HepG2 (cell line): ENCODE measurements around the gene LRRC51. TPM values are rescaled to one million over a fixed set of nuclear protein-coding genes. Genes with fewer than 3 reads are reported as not detected.

Experiments used
- ARID2 ChIP-seq: sonication (generic); formaldehyde crosslinking; IDR thresholded peaks from 2 replicates; pipeline ENCODE4 v1.8.1; 2022; ENCODE audit warnings: mild to moderate bottlenecking, missing genetic modification reagents, borderline replicate concordance
- ATF6 ChIP-seq: sonication (generic); formaldehyde crosslinking; conservative IDR thresholded peaks from 2 replicates; pipeline ENCODE4 v1.4.0; 2020; ENCODE audit warnings: missing genetic modification reagents
- HMGXB3 ChIP-seq: sonication (generic); formaldehyde crosslinking; IDR thresholded peaks from 2 replicates; pipeline ENCODE4 v1.4.0; 2020; ENCODE audit warnings: missing genetic modification reagents, borderline replicate concordance
- KAT7 ChIP-seq: IDR thresholded peaks from 2 replicates; pipeline ENCODE4 v1.6.1; 2018; ENCODE audit warnings: borderline replicate concordance, missing compliant biosample characterization
- KDM2A ChIP-seq: sonication (generic); formaldehyde crosslinking; IDR thresholded peaks from 2 replicates; pipeline ENCODE4 v1.4.0; 2020; ENCODE audit warnings: low read depth, missing genetic modification reagents, borderline replicate concordance
- KLF13 ChIP-seq: sonication (generic); formaldehyde crosslinking; IDR thresholded peaks from 2 replicates; pipeline ENCODE4 v1.4.0; 2020; ENCODE audit warnings: mild to moderate bottlenecking, missing genetic modification reagents
- MXI1 ChIP-seq: IDR thresholded peaks from 3 replicates; pipeline ENCODE4 v1.6.1; 2012; ENCODE audit warnings: low read depth, low read length, inconsistent platforms, borderline replicate concordance
- REPIN1 ChIP-seq: sonication (generic); formaldehyde crosslinking; IDR thresholded peaks from 2 replicates; pipeline ENCODE4 v1.8.0; 2022; ENCODE audit warnings: missing genetic modification reagents, low read depth, mild to moderate bottlenecking, borderline replicate concordance
- SATB2 ChIP-seq: sonication (generic); formaldehyde crosslinking; IDR thresholded peaks from 2 replicates; pipeline ENCODE4 v1.5.0; 2020; ENCODE audit warnings: missing genetic modification reagents
- TARDBP ChIP-seq: sonication (generic); formaldehyde crosslinking; IDR thresholded peaks from 2 replicates; pipeline ENCODE4 v1.8.0; 2022; ENCODE audit warnings: mild to moderate bottlenecking, missing genetic modification reagents
- TCF7L2 ChIP-seq: IDR thresholded peaks from 2 replicates; pipeline ENCODE4 v1.6.1; 2011; ENCODE audit warnings: mild to moderate bottlenecking, low read depth, low read length, moderate library complexity
- TFDP1 ChIP-seq: IDR thresholded peaks from 2 replicates; pipeline ENCODE4 v1.6.1; 2016; ENCODE audit warnings: missing compliant biosample characterization, missing genetic modification reagents, borderline replicate concordance
- ZNF253 ChIP-seq: sonication (generic); formaldehyde crosslinking; IDR thresholded peaks from 2 replicates; pipeline ENCODE4 v1.8.0; 2022; ENCODE audit warnings: mild to moderate bottlenecking, missing genetic modification reagents, borderline replicate concordance
- ZNF33A ChIP-seq: sonication (generic); formaldehyde crosslinking; IDR thresholded peaks from 2 replicates; pipeline ENCODE4 v1.5.1; 2020; ENCODE audit warnings: missing genetic modification reagents, mild to moderate bottlenecking, moderate library complexity, borderline replicate concordance
- polyA plus RNA-seq, 8 experiments: library from polyadenylated mRNA; depleted of rRNA in 3 of 8; stranded (reverse) in 7 of 8; unstranded in 1 of 8; fragments of >200 nt; fragmentation: Illumina TruSeq in 4 of 8; extraction: Trizol in 4 of 8; gene quantifications; 2 replicates each; pipeline versions ENCODE4 v1.2.1 to v1.2.3, GENCODE V29; 2011 to 2016; ENCODE audit warnings: low read depth in 4 of 8, missing spikeins in 1 of 8, mixed read lengths in 1 of 8; ENCODE audit not compliant: insufficient read depth in 1 of 8
- total RNA-seq, 5 experiments: library from RNA; depleted of rRNA; stranded (reverse); fragments of >200 nt; fragmentation: Illumina TruSeq; extraction: Trizol; gene quantifications; 2 replicates each; pipeline ENCODE4 v1.2.3, GENCODE V29; 2016; ENCODE audit warnings: low read depth in 1 of 5

LRRC51 gene
- total and polyA plus RNA-seq, 2 of the 13 experiments (the other 11 are each of a cell fraction or from before 2014, with no cell fraction given): 5.3 to 6.0 TPM

GRCh38 chr11:72112143-72112977, 31.7 kb downstream of the LRRC51 start, which contains the start of gene ANAPC15 (continued):
- TF ChIP-seq ATF6 (CRISPR knock-in tag): 0 out of 2 replicates have a peak, but pooled peaks have one; percentile 81
- peak; percentile 86 for TF ChIP-seq TFDP1
- TF ChIP-seq SATB2: no peak
- no peak for TF ChIP-seq ZNF253 (CRISPR knock-in tag)
- no peak for TF ChIP-seq HMGXB3 (CRISPR knock-in tag)
- 0 out of 2 replicates have a peak, but pooled peaks have one; percentile 45 for TF ChIP-seq KLF13
- TF ChIP-seq TARDBP (CRISPR knock-in tag): 0 out of 2 replicates have a peak, but pooled peaks have one; percentile 28
- TF ChIP-seq REPIN1: 0 out of 2 replicates have a peak, but pooled peaks have one; percentile 15
- peak; percentile 81; the same call in 1 of the 3 replicates for TF ChIP-seq MXI1
- peak; percentile 34; the same call in 1 of the 2 replicates for TF ChIP-seq ZNF33A (CRISPR knock-in tag)
- peak; percentile 18; the same call in 1 of the 2 replicates for TF ChIP-seq KAT7 (CRISPR knock-in tag)
- TF ChIP-seq KDM2A: peak; percentile 24; the same call in 1 of the 2 replicates
- no peak for TF ChIP-seq TCF7L2
- no peak for TF ChIP-seq ARID2 (CRISPR knock-in tag)
